HG03060 (cell line): ENCODE data around the gene BRD1.
A peak's percentile ranks its signal among the peaks of the same experiment; 100 is the strongest.
"Not testable (repeated sequence)": the region's sequence is repeated elsewhere in the genome, so short reads cannot be mapped to it uniquely, and the experiment has no call there.

Source experiments
- ATAC-seq: cut with Tn5 transposase; IDR thresholded peaks from one replicate; pipeline ENCODE4 v1.9.1; 2021; ENCODE audit warnings: low read depth, moderate number of reproducible peaks; ENCODE audit not compliant: unreplicated experiment

The BRD1 gene

GRCh38 chr22:49853981-49854831, 26.5 kb upstream of the BRD1 start:
- ATAC-seq = peak; percentile 4

- peak; percentile 75 for ATAC-seq
Observed at GRCh38 chr22:49852898-49853894, 25.5 kb upstream of the BRD1 start, which contains the start of gene ZBED4. TSS of gene ZBED4 (plus strand) at chr22:49853844. CDS start at chr22:49883663, 29,819 bp downstream.

GRCh38 chr22:49852568-49852897, 24.9 kb upstream of the BRD1 start:
- ATAC-seq = not testable (repeated sequence)

- no peak for ATAC-seq
Observed at GRCh38 chr22:49850959-49851802, 23.5 kb upstream of the BRD1 start.

GRCh38 chr22:49850021-49850911, 22.6 kb upstream of the BRD1 start:
- ATAC-seq = no peak

- no peak for ATAC-seq
Observed at GRCh38 chr22:49849161-49850020, 21.7 kb upstream of the BRD1 start.

GRCh38 chr22:49848690-49849160, 21.1 kb upstream of the BRD1 start:
- no peak for ATAC-seq

GRCh38 chr22:49847751-49848689, 20.3 kb upstream of the BRD1 start:
- ATAC-seq = no peak

- no peak for ATAC-seq
Observed at GRCh38 chr22:49845666-49846459, 18.2 kb upstream of the BRD1 start.

GRCh38 chr22:49845241-49845640, 17.6 kb upstream of the BRD1 start:
- no peak for ATAC-seq

GRCh38 chr22:49838771-49839717, 11.4 kb upstream of the BRD1 start:
- ATAC-seq = no peak

- no peak for ATAC-seq
Observed at GRCh38 chr22:49833340-49834007, 5.8 kb upstream of the BRD1 start.

GRCh38 chr22:49829044-49829853, 1.6 kb upstream of the BRD1 start:
- no peak for ATAC-seq

- ATAC-seq = no peak
Observed at GRCh38 chr22:49828599-49828965, 909 bp upstream of the BRD1 start.
